ENCODE data around the gene OSBPL6. TPM values are rescaled to one million over a fixed set of nuclear protein-coding genes. Genes with fewer than 3 reads are reported as not detected.

Gene OSBPL6
- total RNA-seq, 1 experiment from 2014 or later, result 4.6 TPM

- H3T11ph ChIP-seq (ENCODE audit: low read length), result no peak overlapping the region
- H2BK12ac ChIP-seq (ENCODE audit: insufficient read length, low read depth, low read length), result no peak overlapping the region
- H3K27me3 ChIP-seq (ENCODE audit: insufficient read depth, low read length), result no peaks in the 10 kb centered on the region
- peak; percentile 93 for TF ChIP-seq CTCF (conservative IDR thresholded peaks at IDR 0.05)
- Mint-ChIP-seq H3K36me3 (ENCODE audit: insufficient read depth in 1 of 3, low read depth in 3 of 3) (no peaks in the 10 kb centered on the region), H3K4me3 (peak overlapping the region; percentile 87 to 89), H3K4me1 (peaks cover 10 to 16% of the 10 kb centered on the region in 2 experiments), H3K27me3 (ENCODE audit: low read depth) (no peaks in the 10 kb centered on the region), H3K9me3 (no peaks in the 10 kb centered on the region), H3K27ac (peak overlapping the region in 2 of 3 experiments; percentile 31 to 97; a peak in 3 of 7 replicates)
- no peak overlapping the region for H3K4ac ChIP-seq (ENCODE audit: low read depth, low read length)
- no peak overlapping the region; the same call in 1 of the 2 replicates for H3K14ac ChIP-seq (ENCODE audit: insufficient read depth, low read length)
- no peak overlapping the region for H3K56ac ChIP-seq (ENCODE audit: insufficient read length, low read depth, low read length)
- no peak overlapping the region for H3K18ac ChIP-seq (ENCODE audit: insufficient read length, low read depth, low read length)
- no peak overlapping the region for H2BK20ac ChIP-seq (ENCODE audit: low read depth, low read length, poor library complexity, severe bottlenecking)
- no CpG with 5 or more reads among the region's 21 CpGs for WGBS (ENCODE audit: extremely low coverage, insufficient read length, low lambda C conversion rate)
- no peak overlapping the region for H2BK5ac ChIP-seq (ENCODE audit: insufficient read length, low read length)
- H2BK120ac ChIP-seq (ENCODE audit: low read depth, low read length, poor library complexity, severe bottlenecking), result no peak overlapping the region
- no peak overlapping the region for H2BK15ac ChIP-seq (ENCODE audit: low read depth, low read length)
- H4K91ac ChIP-seq (ENCODE audit: insufficient read length, low read depth, low read length), result no peak overlapping the region
- H4K20me1 ChIP-seq (ENCODE audit: control insufficient read depth, insufficient read depth, insufficient read length), result no peaks in the 10 kb centered on the region
- H2AFZ ChIP-seq (ENCODE audit: low read length), result peak overlapping the region; percentile 79
- H3K79me2 ChIP-seq (ENCODE audit: insufficient read depth, low read length), result no peaks in the 10 kb centered on the region
- H4K5ac ChIP-seq (ENCODE audit: insufficient read length, low read depth, low read length), result no peak overlapping the region
- peak overlapping the region; percentile 80 for H3K4me2 ChIP-seq (ENCODE audit: insufficient read depth, insufficient read length, low read length)
- H3K23ac ChIP-seq (ENCODE audit: insufficient read length, low read depth, low read length), result no peak overlapping the region
- peak; percentile 91 for DNase-seq
- no peaks in the 10 kb centered on the region for H3K9me3 ChIP-seq (ENCODE audit: control insufficient read depth, low read depth, low read length)
- H3K4me1 ChIP-seq (ENCODE audit: insufficient read depth, low read length), result no peaks in the 10 kb centered on the region
- no peaks in the 10 kb centered on the region for H3K79me1 ChIP-seq (ENCODE audit: insufficient read depth, low read depth, low read length, poor library complexity, severe bottlenecking)
- H3K23me2 ChIP-seq (ENCODE audit: insufficient read length, low read depth, low read length, poor library complexity, severe bottlenecking), result peaks cover 3% of the 10 kb centered on the region
- H3K27ac ChIP-seq (ENCODE audit: insufficient read length, low read depth, low read length), result peak overlapping the region; percentile 47
- no peak overlapping the region for H2AK5ac ChIP-seq (ENCODE audit: insufficient read length, low read length)
- H4K8ac ChIP-seq (replicated peaks; ENCODE audit: insufficient read length, low read depth, low read length), result no peak overlapping the region
- peak overlapping the region; percentile 77 for H3K9ac ChIP-seq (ENCODE audit: extremely low read depth, insufficient read length, low read length)
These were observed 220.2 kb downstream of the OSBPL6 start for GRCh38 chr2:178414266-178415247.

Measured in H9 (cell line).